ENCODE results near the gene OIP5. TPM values are rescaled to one million over a fixed set of nuclear protein-coding genes. Genes with fewer than 3 reads are reported as not detected.
A peak's percentile ranks its signal among the peaks of the same experiment; 100 is the strongest.

The OIP5 gene
- total and polyA plus RNA-seq, 2 of the 13 experiments (the other 11 are each of a cell fraction or from before 2014, with no cell fraction given), result 10.7 to 38.0 TPM

- no peak overlapping the region for H2AFZ ChIP-seq (ENCODE audit: low read length)
- CTCF ChIA-PET (ENCODE audit: low intra/inter-chr PET ratio, low total read pairs), result no interaction called here
- POLR2A ChIA-PET, result interaction anchor here (1.2 to 1.8 kb wide), 6 partner anchors 25 to 168 kb away, joined by 3 to 11 read pairs (median 10); partner anchors contain the start of genes CHP1, EXD1, INO80 and NUSAP1
- intact Hi-C loops (cut with micrococcal nuclease; ENCODE audit: unreplicated experiment), result loop anchor here (5.0 kb wide), 2 partner anchors 52 to 208 kb away; partner anchors contain the start of genes CHP1, EXD1 and ITPKA
- no peaks in the 10 kb centered on the region; a peak in 1 of 5 replicates for H3K27me3 ChIP-seq (ENCODE audit: control insufficient read depth in 1 of 2, insufficient read depth in 2 of 2, low read length in 2 of 2)
- BruUV-seq (replicated peaks), result TSS peak; percentile 96
- 1% methylated on average over 20 of the region's 20 CpGs for WGBS (ENCODE audit: low lambda C conversion rate)
- H3K36me3 ChIP-seq (replicated peaks in 1 of 2; ENCODE audit: control insufficient read depth in 1 of 2, insufficient read depth in 2 of 2, low read length in 2 of 2), result peaks cover 0 to 31% of the 10 kb centered on the region in 2 experiments; a peak in 3 of 5 replicates
- peak overlapping the region; percentile 86 for H3K27ac ChIP-seq (ENCODE audit: extremely low read length, insufficient read depth, low read length)
- peaks cover 47% of the 10 kb centered on the region for H3K79me2 ChIP-seq (ENCODE audit: insufficient read depth, low read length)
- DNase-seq (ENCODE audit: low spot score), result peak; percentile 32
- H3K4me1 ChIP-seq (ENCODE audit: insufficient read depth, low read length), result peaks cover 70% of the 10 kb centered on the region
- no peak for FAIRE-seq
- peak overlapping the region; percentile 82 to 93 (median 91) for H3K4me3 ChIP-seq (replicated peaks in 1 of 3; ENCODE audit: insufficient read depth in 1 of 3, low read depth in 2 of 3, low read length in 3 of 3)
- peak overlapping the region; percentile 72 for H3K4me2 ChIP-seq (ENCODE audit: low read depth, low read length)
- in situ Hi-C loops (cut with HindIII; ENCODE audit: extremely low pct_ligation_motif_present, low pct_unique_long_range_greater_than_20kb), result loop anchor here (5.0 kb wide), 1 partner anchor 48 kb away; the partner anchor contains the start of genes NUSAP1 and OIP5
- TF ChIP-seq MAX (IDR thresholded peaks at IDR 0.05) (0 out of 2 replicates have a peak, but pooled peaks have one; percentile 6), RBM22 (optimal IDR thresholded peaks at IDR 0.05; ENCODE audit: low read length) (peak; percentile 95), GZF1 (CRISPR knock-in tag; IDR thresholded peaks at IDR 0.05) (0 out of 2 replicates have a peak, but pooled peaks have one; percentile 4), PAX8 (CRISPR knock-in tag; IDR thresholded peaks at IDR 0.05; ENCODE audit: borderline replicate concordance) (no peak), ZC3H4 (CRISPR knock-in tag; IDR thresholded peaks at IDR 0.05; ENCODE audit: borderline replicate concordance) (peak; percentile 84; the same call in 1 of the 2 replicates), DMAP1 (CRISPR knock-in tag; IDR thresholded peaks at IDR 0.05) (no peak), KDM5A (IDR thresholded peaks at IDR 0.05; ENCODE audit: borderline replicate concordance, low read length) (peak; percentile 28), LCORL (IDR thresholded peaks at IDR 0.05) (no peak), LCORL (CRISPR knock-in tag; IDR thresholded peaks at IDR 0.05) (peak; percentile 23; the same call in 1 of the 2 replicates), ZNF275 (CRISPR knock-in tag; IDR thresholded peaks at IDR 0.05; ENCODE audit: borderline replicate concordance) (peak; percentile 15; the same call in 1 of the 2 replicates), ATF1 (CRISPR knock-in tag; IDR thresholded peaks at IDR 0.05) (peak; percentile 34; the same call in 1 of the 2 replicates), SIN3A (IDR thresholded peaks at IDR 0.05; ENCODE audit: borderline replicate concordance, low read depth, low read length) (0 out of 2 replicates have a peak, but pooled peaks have one; percentile 16), ZNF414 (CRISPR knock-in tag; IDR thresholded peaks at IDR 0.05) (peak; percentile 42; the same call in 1 of the 2 replicates), ZNF546 (CRISPR knock-in tag; conservative IDR thresholded peaks at IDR 0.05) (no peak), POLR2A (IDR thresholded peaks at IDR 0.05; ENCODE audit: insufficient read depth in 1 of 2, low read depth in 2 of 2, low read length in 2 of 2) (0 out of 4 replicates have a peak, but pooled peaks of 1 of the 2 experiments have one; percentile 22), KAT2B (IDR thresholded peaks at IDR 0.05; ENCODE audit: borderline replicate concordance, low read depth, low read length) (peak; percentile 26; the same call in 1 of the 2 replicates), ZNF816 (CRISPR knock-in tag; IDR thresholded peaks at IDR 0.05; ENCODE audit: borderline replicate concordance) (0 out of 2 replicates have a peak, but pooled peaks have one; percentile 67), SNAPC2 (CRISPR knock-in tag; IDR thresholded peaks at IDR 0.05) (0 out of 2 replicates have a peak, but pooled peaks have one; percentile 9), ZNF720 (CRISPR knock-in tag; IDR thresholded peaks at IDR 0.05) (no peak)
- peak; percentile 5 for ATAC-seq
- H4K20me1 ChIP-seq (ENCODE audit: insufficient read depth, low read length), result peaks cover 8% of the 10 kb centered on the region
- H3K9ac ChIP-seq (ENCODE audit: insufficient read depth, low read depth, low read length), result peak overlapping the region; percentile 98
- H3K9me3 ChIP-seq (ENCODE audit: low read length), result no peaks in the 10 kb centered on the region
Observed at GRCh38 chr15:41284427-41285177, 47.8 kb downstream of the OIP5 start.
